SU-DHL-6 (cell line): ENCODE results near the gene PRDX1.

ENCODE experiments used
- CTCF ChIP-seq: fragments of 200-600 bp; sonication (generic); IDR thresholded peaks from one replicate; pipeline ENCODE4 v1.5.1; 2017; ENCODE audit warnings: antibody characterized with exemption, mild to moderate bottlenecking, low read length, moderate library complexity; ENCODE audit not compliant: insufficient read depth, poor library complexity, severe bottlenecking
- EZH2phosphoT487 ChIP-seq: fragments of 200-600 bp; sonication (generic), shearing (Covaris generic); conservative IDR thresholded peaks from 2 replicates; pipeline ENCODE4 v1.6.1; 2018; ENCODE audit warnings: mild to moderate bottlenecking, antibody characterized with exemption, low read length, moderate library complexity, mixed read lengths

- TF ChIP-seq CTCF (no peak), EZH2phosphoT487 (no peak)
Measured at GRCh38 chr1:45478121-45478814, 43.4 kb downstream of the PRDX1 start.
